Liver (tissue), 9 donors: ENCODE results near the gene SERPINB13. TPM values are rescaled to one million over a fixed set of nuclear protein-coding genes. Genes with fewer than 3 reads are reported as not detected.

Source experiments
- DNase-seq: peaks from one replicate; pipeline ENCODE4 v3.0.0-alpha.2; 2017; ENCODE audit warnings: low spot score
- H3K27ac ChIP-seq, 2 donors: one replicate each; pipeline ENCODE4 v1.7.0; 2013; ENCODE audit warnings: inconsistent platforms in 2 of 2, low read length in 2 of 2, control low read depth in 1 of 2, low read depth in 1 of 2, mild to moderate bottlenecking in 1 of 2
- H3K27me3 ChIP-seq, 4 donors: one replicate each; pipeline versions ENCODE4 v1.6.1 to v1.7.0; 2013; ENCODE audit warnings: low read length in 3 of 4, inconsistent platforms in 1 of 4, mild to moderate bottlenecking in 1 of 4, moderate library complexity in 1 of 4; ENCODE audit not compliant: control insufficient read depth in 4 of 4, insufficient read depth in 4 of 4
- H3K36me3 ChIP-seq, 4 donors: one replicate each; pipeline versions ENCODE4 v1.6.1 to v1.7.0; 2013; ENCODE audit warnings: low read length in 3 of 4, mild to moderate bottlenecking in 3 of 4, low read depth in 1 of 4, moderate library complexity in 1 of 4; ENCODE audit not compliant: control insufficient read depth in 4 of 4, insufficient read depth in 3 of 4
- H3K4me1 ChIP-seq, 4 donors: one replicate each; pipeline versions ENCODE4 v1.6.1 to v1.7.0; 2013; ENCODE audit warnings: low read length in 3 of 4, mild to moderate bottlenecking in 3 of 4, moderate library complexity in 1 of 4; ENCODE audit not compliant: control insufficient read depth in 4 of 4, insufficient read depth in 4 of 4
- H3K4me3 ChIP-seq, 3 donors: one replicate each; pipeline versions ENCODE4 v1.6.1 to v1.7.0; 2013; ENCODE audit warnings: low read length in 3 of 3, control low read depth in 1 of 3, low read depth in 1 of 3, mild to moderate bottlenecking in 1 of 3
- H3K9ac ChIP-seq, 2 donors: one replicate each; pipeline ENCODE4 v1.7.0; 2013; ENCODE audit warnings: low read length in 2 of 2, mild to moderate bottlenecking in 2 of 2, moderate library complexity in 2 of 2, control low read depth in 1 of 2, low read depth in 1 of 2
- H3K9me3 ChIP-seq, 4 donors: one replicate each; pipeline versions ENCODE4 v1.6.1 to v1.7.0; 2013; ENCODE audit warnings: low read length in 3 of 4; ENCODE audit not compliant: control insufficient read depth in 4 of 4
- ATF3 ChIP-seq: IDR thresholded peaks from 2 replicates; pipeline ENCODE4 v1.6.1; 2016; ENCODE audit warnings: antibody characterized with exemption
- EGR1 ChIP-seq, 2 donors: IDR thresholded peaks; 2 replicates each; pipeline ENCODE4 v1.6.1; 2016 to 2018; ENCODE audit warnings: antibody characterized with exemption in 2 of 2, low read depth in 2 of 2
- FOXA1 ChIP-seq: IDR thresholded peaks from 2 replicates; pipeline ENCODE4 v1.6.1; 2016; ENCODE audit warnings: antibody characterized with exemption
- FOXA2 ChIP-seq: IDR thresholded peaks from 2 replicates; pipeline ENCODE4 v1.6.1; 2016; ENCODE audit warnings: antibody characterized with exemption
- HNF4A ChIP-seq, 2 donors: conservative IDR thresholded peaks; 2 replicates each; pipeline ENCODE4 v1.6.1; 2016; ENCODE audit warnings: antibody characterized with exemption in 2 of 2, mild to moderate bottlenecking in 2 of 2
- HNF4G ChIP-seq: IDR thresholded peaks from 2 replicates; pipeline ENCODE4 v1.6.1; 2016; ENCODE audit warnings: antibody characterized with exemption
- JUND ChIP-seq, 2 donors: IDR thresholded peaks; 2 replicates each; pipeline ENCODE4 v1.6.1; 2016; ENCODE audit warnings: antibody characterized with exemption in 2 of 2
- NR2F2 ChIP-seq: IDR thresholded peaks from 2 replicates; pipeline ENCODE4 v1.6.1; 2016; ENCODE audit warnings: antibody characterized with exemption
- RAD21 ChIP-seq, 2 donors: IDR thresholded peaks; 2 replicates each; pipeline ENCODE4 v1.6.1; 2016; ENCODE audit warnings: antibody characterized with exemption in 2 of 2, mild to moderate bottlenecking in 2 of 2
- REST ChIP-seq: IDR thresholded peaks from 2 replicates; pipeline ENCODE4 v1.6.1; 2016; ENCODE audit warnings: antibody characterized with exemption, mild to moderate bottlenecking
- RXRA ChIP-seq, 2 donors: IDR thresholded peaks; 2 replicates each; pipeline ENCODE4 v1.6.1; 2017 to 2018; ENCODE audit warnings: antibody characterized with exemption in 2 of 2, mild to moderate bottlenecking in 1 of 2
- TAF1 ChIP-seq: conservative IDR thresholded peaks from 2 replicates; pipeline ENCODE4 v1.6.1; 2016; ENCODE audit warnings: antibody characterized with exemption, mild to moderate bottlenecking
- YY1 ChIP-seq: IDR thresholded peaks from 2 replicates; pipeline ENCODE4 v1.6.1; 2016; ENCODE audit warnings: antibody characterized with exemption, mild to moderate bottlenecking
- ZBTB33 ChIP-seq: IDR thresholded peaks from 2 replicates; pipeline ENCODE4 v1.6.1; 2016; ENCODE audit warnings: antibody characterized with exemption
- WGBS: extraction: QIAGEN DNeasy Blood & Tissue Kit; methylation state at CpG from one replicate; pipeline ENCODE4 v1.1.7; 2013; 5-methylcytosine and 5-hydroxymethylcytosine counted together
- polyA plus RNA-seq, 2 donors: library from polyadenylated mRNA; stranded (reverse) in 1 of 2; unstranded in 1 of 2; fragments of 200-250 nt in 1 of 2; fragments of >200 nt in 1 of 2; fragmentation: Nextera tagmentation in 1 of 2; extraction: Ambion mirVana in 1 of 2; gene quantifications; one replicate each; pipeline versions ENCODE4 v1.2.1 to v1.2.3, GENCODE V29; 2013 to 2015
- total RNA-seq, 2 donors: library from RNA; depleted of rRNA; stranded (reverse); fragments of >200 nt; gene quantifications; one replicate each; pipeline ENCODE4 v1.2.3, GENCODE V29; 2014
- donor health status: healthy.
- donor health status: healthy.
- donor health status: healthy.
- donor health status: healthy.
- donor health status: healthy.

The SERPINB13 gene
- total and polyA plus RNA-seq, 4 donors, result not detected

- no peak overlapping the region for H3K4me3 ChIP-seq
- no peak overlapping the region for H3K9ac ChIP-seq
- WGBS, result 83% methylated on average over 4 of the region's 4 CpGs
- no peak overlapping the region for H3K27ac ChIP-seq
- H3K36me3 ChIP-seq, result no peaks in the 10 kb centered on the region
- no peaks in the 10 kb centered on the region for H3K9me3 ChIP-seq
- H3K4me1 ChIP-seq, result no peaks in the 10 kb centered on the region
- no peak for TF ChIP-seq RAD21 (IDR thresholded peaks at IDR 0.05)
- no peak for TF ChIP-seq HNF4A (conservative IDR thresholded peaks at IDR 0.05)
- no peak for DNase-seq
- H3K27me3 ChIP-seq, result no peaks in the 10 kb centered on the region
Measured at GRCh38 chr18:63613420-63613819, 26.3 kb downstream of the SERPINB13 start.

GRCh38 chr18:63617049-63617914 is 30.1 kb downstream of the SERPINB13 start:
- TF ChIP-seq HNF4A (conservative IDR thresholded peaks at IDR 0.05) (no peak), YY1 (no peak), ATF3 (no peak), RAD21 (IDR thresholded peaks at IDR 0.05) (no peak), REST (no peak)

GRCh38 chr18:63617915-63618234 is 30.7 kb downstream of the SERPINB13 start:
- Histone ChIP-seq H3K27me3 (no peaks in the 10 kb centered on the region), H3K36me3 (no peaks in the 10 kb centered on the region), H3K27ac (no peak overlapping the region), H3K4me3 (no peak overlapping the region), H3K9ac (no peak overlapping the region), H3K4me1 (no peaks in the 10 kb centered on the region), H3K9me3 (no peaks in the 10 kb centered on the region)
- TF ChIP-seq RAD21 (IDR thresholded peaks at IDR 0.05) (no peak), TAF1 (no peak), HNF4G (no peak), ATF3 (no peak), REST (no peak), RXRA (IDR thresholded peaks at IDR 0.05) (no peak), JUND (IDR thresholded peaks at IDR 0.05) (no peak), HNF4A (conservative IDR thresholded peaks at IDR 0.05) (no peak), NR2F2 (no peak), FOXA1 (no peak), ZBTB33 (no peak), EGR1 (IDR thresholded peaks at IDR 0.05; ENCODE audit: low read depth in 2 of 2) (no peak), FOXA2 (no peak), YY1 (no peak)
- 93% methylated on average over 2 of the region's 2 CpGs for WGBS
- no peak for DNase-seq

More at GRCh38 chr18:63617049-63617914, 30.1 kb downstream of the SERPINB13 start:
- H3K9me3 ChIP-seq, result no peaks in the 10 kb centered on the region
- H3K36me3 ChIP-seq, result no peaks in the 10 kb centered on the region
- DNase-seq, result no peak
- no peak overlapping the region for H3K4me3 ChIP-seq
- H3K27ac ChIP-seq, result no peak overlapping the region
- H3K9ac ChIP-seq, result no peak overlapping the region
- no peaks in the 10 kb centered on the region for H3K4me1 ChIP-seq
- 42% methylated on average over 3 of the region's 3 CpGs for WGBS
- no peaks in the 10 kb centered on the region for H3K27me3 ChIP-seq
